GM12891 (cell line): Measurements from ENCODE around the gene TNFSF11.

Source experiments
- PAX5 ChIP-seq: IDR thresholded peaks from 2 replicates; pipeline ENCODE4 v1.6.1; 2011; ENCODE audit warnings: low read length, moderate library complexity, mild to moderate bottlenecking; ENCODE audit not compliant: insufficient read depth, severe bottlenecking
- POLR2A ChIP-seq: IDR thresholded peaks from 2 replicates; pipeline ENCODE4 v1.6.1; 2011; ENCODE audit warnings: low read depth, low read length, control low read depth
- POLR2AphosphoS5 ChIP-seq: IDR thresholded peaks from 2 replicates; pipeline ENCODE4 v1.6.1; 2011; ENCODE audit warnings: low read depth, low read length, control low read depth
- SPI1 ChIP-seq: IDR thresholded peaks from 2 replicates; pipeline ENCODE4 v1.6.1; 2011; ENCODE audit warnings: low read depth, low read length, control low read depth
- TAF1 ChIP-seq: IDR thresholded peaks from 2 replicates; pipeline ENCODE4 v1.6.1; 2011; ENCODE audit warnings: low read depth, low read length, control low read depth

GRCh38 chr13:42525035-42525504, 48.9 kb upstream of the TNFSF11 start:
- no peak for TF ChIP-seq POLR2A
- TF ChIP-seq POLR2AphosphoS5, result no peak
- no peak for TF ChIP-seq TAF1
- TF ChIP-seq SPI1, result no peak
- no peak for TF ChIP-seq PAX5
